ENCODE measurements around the gene LIAS. TPM values are rescaled to one million over a fixed set of nuclear protein-coding genes. Genes with fewer than 3 reads are reported as not detected.

LIAS gene
- polyA plus RNA-seq, 1 donor (not counting 4 experiments of a cell fraction or from before 2014, with no cell fraction given): 20.6 TPM

GRCh38 chr4:39446842-39447573, 11.8 kb upstream of the LIAS start:
- FAIRE-seq: peak; percentile 64
- peak overlapping the region; percentile 9 to 62 (median 44) for H3K4me3 ChIP-seq (ENCODE audit: control insufficient read depth in 2 of 3, extremely low read depth in 1 of 3, insufficient read depth in 2 of 3, low read depth in 1 of 3, low read length in 3 of 3)
- H3K27ac ChIP-seq (ENCODE audit: control insufficient read depth, insufficient read depth, low read length): peak overlapping the region; percentile 11
- peak; percentile 7 to 36 (median 14) for TF ChIP-seq CTCF (optimal IDR thresholded peaks at IDR 0.05 in 1 of 3, IDR thresholded peaks at IDR 0.05 in 1 of 3, conservative IDR thresholded peaks at IDR 0.05 in 1 of 3; ENCODE audit: extremely low read depth in 1 of 3, insufficient read depth in 2 of 3, low read length in 3 of 3)
- TF ChIP-seq EZH2 (IDR thresholded peaks at IDR 0.05; ENCODE audit: low read length): no peak
- DNase-seq (ENCODE audit: low read depth, low spot score): no peak
- H3K36me3 ChIP-seq (ENCODE audit: control insufficient read depth in 2 of 2, extremely low read depth in 1 of 2, insufficient read depth in 2 of 2, low read length in 2 of 2): peaks cover 5 to 14% of the 10 kb centered on the region in 2 experiments
- H3K4me2 ChIP-seq (ENCODE audit: control insufficient read depth, extremely low read depth, insufficient read depth, low read depth, low read length): peak overlapping the region; percentile 84
- no peaks in the 10 kb centered on the region for H3K27me3 ChIP-seq (ENCODE audit: control insufficient read depth, extremely low read depth, insufficient read depth, low read length)
- peak overlapping the region; percentile 83 for H2AFZ ChIP-seq (ENCODE audit: control insufficient read depth, low read length)
- no peaks in the 10 kb centered on the region for H3K9me3 ChIP-seq (ENCODE audit: control insufficient read depth, low read depth, low read length)
- H3K79me2 ChIP-seq (ENCODE audit: control insufficient read depth, insufficient read depth, low read length): no peaks in the 10 kb centered on the region
- H4K20me1 ChIP-seq (ENCODE audit: control insufficient read depth, extremely low read depth, insufficient read depth, low read length): peaks cover 7% of the 10 kb centered on the region
- no peaks in the 10 kb centered on the region for H3K9me1 ChIP-seq (ENCODE audit: control insufficient read depth, extremely low read depth, insufficient read depth, low read length)
- dilution Hi-C loops (cut with MboI; ENCODE audit: extremely low pct_ligation_motif_present, low sequenced_read_pairs): no loop called here
- H3K9ac ChIP-seq (ENCODE audit: control insufficient read depth, extremely low read depth, insufficient read depth, low read length): peak overlapping the region; percentile 18
- H3K4me1 ChIP-seq (ENCODE audit: control insufficient read depth, extremely low read depth, insufficient read depth, low read length): peaks cover 8% of the 10 kb centered on the region

GRCh38 chr4:39450618-39451017, 8.2 kb upstream of the LIAS start:
- Histone ChIP-seq H4K20me1 (ENCODE audit: control insufficient read depth, extremely low read depth, insufficient read depth, low read length) (peaks cover 24% of the 10 kb centered on the region), H3K9me1 (ENCODE audit: control insufficient read depth, extremely low read depth, insufficient read depth, low read length) (no peaks in the 10 kb centered on the region), H3K9me3 (ENCODE audit: control insufficient read depth, low read depth, low read length) (no peaks in the 10 kb centered on the region), H3K4me2 (ENCODE audit: control insufficient read depth, extremely low read depth, insufficient read depth, low read depth, low read length) (no peak overlapping the region), H3K9ac (ENCODE audit: control insufficient read depth, extremely low read depth, insufficient read depth, low read length) (no peak overlapping the region), H3K27me3 (ENCODE audit: control insufficient read depth, extremely low read depth, insufficient read depth, low read length) (no peaks in the 10 kb centered on the region), H3K79me2 (ENCODE audit: control insufficient read depth, insufficient read depth, low read length) (peaks cover 8% of the 10 kb centered on the region), H3K36me3 (ENCODE audit: control insufficient read depth in 2 of 2, extremely low read depth in 1 of 2, insufficient read depth in 2 of 2, low read length in 2 of 2) (peaks cover 25 to 49% of the 10 kb centered on the region in 2 experiments), H3K4me1 (ENCODE audit: control insufficient read depth, extremely low read depth, insufficient read depth, low read length) (peaks cover 9% of the 10 kb centered on the region), H3K4me3 (ENCODE audit: control insufficient read depth in 2 of 3, extremely low read depth in 1 of 3, insufficient read depth in 2 of 3, low read depth in 1 of 3, low read length in 3 of 3) (no peak overlapping the region), H3K27ac (ENCODE audit: control insufficient read depth, insufficient read depth, low read length) (no peak overlapping the region), H2AFZ (ENCODE audit: control insufficient read depth, low read length) (no peak overlapping the region)
- no peak for FAIRE-seq
- DNase-seq (ENCODE audit: low read depth, low spot score): no peak
- dilution Hi-C loops (cut with MboI; ENCODE audit: extremely low pct_ligation_motif_present, low sequenced_read_pairs): no loop called here
- TF ChIP-seq CTCF (optimal IDR thresholded peaks at IDR 0.05 in 1 of 3, IDR thresholded peaks at IDR 0.05 in 1 of 3, conservative IDR thresholded peaks at IDR 0.05 in 1 of 3; ENCODE audit: extremely low read depth in 1 of 3, insufficient read depth in 2 of 3, low read length in 3 of 3) (no peak), EZH2 (IDR thresholded peaks at IDR 0.05; ENCODE audit: low read length) (no peak)
